HG03066 (cell line): ENCODE data around the gene CHCHD6.
"Not testable (repeated sequence)": the region's sequence is repeated elsewhere in the genome, so short reads cannot be mapped to it uniquely, and the experiment has no call there.

Experiments
- ATAC-seq: cut with Tn5 transposase; IDR thresholded peaks from one replicate; pipeline ENCODE4 v1.9.1; 2021; ENCODE audit warnings: low read depth; ENCODE audit not compliant: unreplicated experiment

Gene CHCHD6

GRCh38 chr3:126763035-126763434 is 59.0 kb downstream of the CHCHD6 start:
- no peak for ATAC-seq

GRCh38 chr3:126765187-126766069 is 61.4 kb downstream of the CHCHD6 start:
- no peak for ATAC-seq

GRCh38 chr3:126766653-126767052 is 62.6 kb downstream of the CHCHD6 start:
- ATAC-seq = no peak

- no peak for ATAC-seq
These were observed 64.9 kb downstream of the CHCHD6 start for GRCh38 chr3:126768903-126769302.

GRCh38 chr3:126770096-126770495 is 66.1 kb downstream of the CHCHD6 start:
- no peak for ATAC-seq

- ATAC-seq = no peak
These were observed 69.1 kb downstream of the CHCHD6 start for GRCh38 chr3:126773167-126773566.

- no peak for ATAC-seq
These were observed 69.7 kb downstream of the CHCHD6 start for GRCh38 chr3:126773783-126774182.

GRCh38 chr3:126777366-126777765 is 73.3 kb downstream of the CHCHD6 start:
- no peak for ATAC-seq

GRCh38 chr3:126780666-126781065 is 76.6 kb downstream of the CHCHD6 start:
- ATAC-seq = no peak

GRCh38 chr3:126781406-126781805 is 77.4 kb downstream of the CHCHD6 start:
- ATAC-seq = no peak

GRCh38 chr3:126781889-126782491 is 78.0 kb downstream of the CHCHD6 start:
- ATAC-seq = no peak

- no peak for ATAC-seq
These were observed 78.5 kb downstream of the CHCHD6 start for GRCh38 chr3:126782536-126782935.

- no peak for ATAC-seq
These were observed 80.2 kb downstream of the CHCHD6 start for GRCh38 chr3:126784254-126784653.

- ATAC-seq = not testable (repeated sequence)
These were observed 87.3 kb downstream of the CHCHD6 start for GRCh38 chr3:126791320-126791719.

- ATAC-seq = no peak
These were observed 89.0 kb downstream of the CHCHD6 start for GRCh38 chr3:126792998-126793397.

GRCh38 chr3:126797563-126797962 is 93.5 kb downstream of the CHCHD6 start:
- no peak for ATAC-seq

GRCh38 chr3:126798521-126798920 is 94.5 kb downstream of the CHCHD6 start:
- no peak for ATAC-seq

GRCh38 chr3:126799099-126799498 is 95.1 kb downstream of the CHCHD6 start:
- ATAC-seq = no peak

GRCh38 chr3:126801312-126801711 is 97.3 kb downstream of the CHCHD6 start:
- not testable (repeated sequence) for ATAC-seq

- no peak for ATAC-seq
These were observed 103.8 kb downstream of the CHCHD6 start for GRCh38 chr3:126807795-126808194.

- no peak for ATAC-seq
These were observed 107.5 kb downstream of the CHCHD6 start for GRCh38 chr3:126811530-126811929.

GRCh38 chr3:126816298-126816697 is 112.3 kb downstream of the CHCHD6 start:
- no peak for ATAC-seq
